COLO668 (cell line): ENCODE measurements around the gene ZNF331.

Experiments used
- DNase-seq: peaks from one replicate; lab custom pipeline; 2025; ENCODE audit not compliant: unreplicated experiment; lab: John Stamatoyannopoulos, UW

The ZNF331 gene

GRCh38 chr19:53626486-53626885 lies 88.5 kb downstream of the ZNF331 start:
- no peak for DNase-seq

- no peak for DNase-seq
Observed at GRCh38 chr19:53626976-53627375, 89.0 kb downstream of the ZNF331 start.
